BE2C (cell line): ENCODE data around the gene POTEG.
"Not testable (repeated sequence)": the region's sequence is repeated elsewhere in the genome, so short reads cannot be mapped to it uniquely, and the experiment has no call there.

Experiments used
- DNase-seq: peaks from one replicate; pipeline ENCODE4 v3.0.0-alpha.2; 2020
- H3K27me3 ChIP-seq: fragments of 250-450 bp; sonication (Bioruptor Pico); 2 replicates; pipeline ENCODE4 v1.5.1; 2020; ENCODE audit warnings: mild to moderate bottlenecking
- H3K36me3 ChIP-seq: fragments of 250-450 bp; sonication (Bioruptor Pico); 2 replicates; pipeline ENCODE4 v1.5.1; 2020; ENCODE audit warnings: mild to moderate bottlenecking
- H3K4me1 ChIP-seq: fragments of 250-450 bp; sonication (Bioruptor Pico); 2 replicates; pipeline ENCODE4 v1.5.1; 2020
- H3K4me3 ChIP-seq: 2 replicates; pipeline ENCODE4 v1.5.1; 2011; ENCODE audit warnings: low read depth, low read length
- H3K9me3 ChIP-seq: fragments of 250-450 bp; sonication (Bioruptor Pico); 2 replicates; pipeline ENCODE4 v1.5.1; 2020
- CTCF ChIP-seq: IDR thresholded peaks from 2 replicates; pipeline ENCODE4 v1.5.1; 2012; ENCODE audit warnings: mild to moderate bottlenecking, low read depth, low read length

Gene POTEG

DNA sequence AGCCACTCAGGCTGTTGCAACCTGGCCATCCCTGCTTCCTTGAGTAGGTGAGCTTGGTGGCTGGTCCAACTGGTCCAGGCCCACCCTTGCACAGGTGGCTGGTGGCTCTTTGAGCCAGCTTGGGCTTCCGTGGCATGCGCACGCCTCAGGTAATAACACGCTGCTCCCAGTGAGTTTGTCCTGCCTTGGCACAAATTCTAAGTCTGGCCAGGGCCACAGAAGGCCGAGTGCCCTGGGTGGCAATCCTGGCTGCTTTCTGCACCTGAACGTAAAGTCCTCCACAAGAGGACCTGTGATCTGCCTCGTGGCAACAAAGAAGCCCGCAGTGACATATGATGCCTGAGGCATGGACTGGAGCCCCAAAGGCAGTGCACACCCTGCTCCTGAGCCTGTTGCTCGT, 47.1 kb downstream of the POTEG start:
- H3K9me3 ChIP-seq, H3K4me1 ChIP-seq, H3K27me3 ChIP-seq: not testable (repeated sequence)

GRCh38 chr14:19386309-19386708, 47.8 kb downstream of the POTEG start:
- not testable (repeated sequence) for H3K4me3 ChIP-seq, H3K4me1 ChIP-seq, H3K27me3 ChIP-seq, DNase-seq, H3K36me3 ChIP-seq, H3K9me3 ChIP-seq

More for the DNA sequence above, 47.1 kb downstream of the POTEG start:
- not testable (repeated sequence) for H3K4me3 ChIP-seq, DNase-seq, H3K36me3 ChIP-seq

DNA sequence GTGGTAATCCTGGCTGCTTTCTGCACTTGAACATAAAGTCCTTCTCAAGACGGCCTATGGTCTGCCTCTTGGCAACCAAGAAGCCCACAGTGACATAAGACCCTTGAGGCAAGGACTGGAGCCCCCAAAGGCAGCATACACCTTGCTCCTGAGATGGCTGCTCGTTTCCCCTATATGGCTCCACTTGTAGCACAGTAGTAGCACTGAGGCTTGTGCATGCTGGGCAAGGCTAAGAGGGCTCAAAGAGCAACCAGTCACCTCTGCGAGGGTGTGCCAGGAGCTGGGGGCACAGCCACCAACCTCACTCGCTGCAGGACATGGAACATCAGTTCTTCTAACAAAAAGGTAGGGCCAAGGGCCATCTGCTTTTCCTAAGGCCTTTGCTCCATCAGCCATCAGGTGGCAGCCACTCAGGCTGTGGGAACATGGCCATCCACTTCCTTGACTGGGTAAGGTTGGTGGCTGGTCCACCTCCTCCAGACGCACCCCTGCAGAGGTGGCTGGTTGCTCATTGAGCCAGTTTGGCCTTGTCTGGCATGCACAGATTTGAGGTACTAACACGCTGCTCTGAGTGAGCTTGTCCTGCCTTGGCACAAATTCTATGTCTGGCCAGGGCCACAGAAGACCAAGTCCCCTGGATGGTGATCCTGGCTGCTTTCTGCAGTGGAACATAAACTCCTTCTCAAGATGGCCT, 49.9 kb downstream of the POTEG start:
- DNase-seq, H3K9me3 ChIP-seq: not testable (repeated sequence)

DNA sequence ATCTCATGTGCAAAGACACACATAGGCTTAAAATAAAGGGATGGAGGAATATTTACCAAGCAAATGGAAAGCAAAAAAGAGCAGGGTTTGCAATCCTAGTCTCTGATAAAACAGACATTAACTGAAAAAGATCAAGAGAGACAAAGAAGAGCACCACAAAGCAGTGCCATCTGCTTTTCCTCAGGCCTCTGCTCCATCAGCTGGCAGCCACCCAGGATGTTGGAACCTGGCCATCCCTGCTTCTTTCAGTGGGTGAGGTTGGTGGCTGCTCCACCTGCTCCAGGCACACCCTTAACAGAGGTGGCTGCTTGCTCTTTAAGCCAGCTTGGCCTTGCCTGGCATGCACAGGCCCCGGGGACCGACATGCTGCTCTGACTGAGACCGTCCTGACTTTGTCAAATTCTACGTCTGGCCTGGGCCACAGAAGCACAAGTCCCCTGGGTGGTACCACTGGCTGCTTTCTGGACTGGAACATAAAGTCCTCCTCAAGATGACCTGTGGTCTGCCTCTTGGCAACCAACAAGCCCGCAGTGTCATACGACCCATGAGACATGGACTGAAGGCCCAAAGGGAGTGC, 51.0 kb downstream of the POTEG start:
- H3K36me3 ChIP-seq, H3K27me3 ChIP-seq, H3K4me3 ChIP-seq, H3K9me3 ChIP-seq, H3K4me1 ChIP-seq: not testable (repeated sequence)
- DNase-seq: peak; percentile 36

More for the DNA sequence above, 49.9 kb downstream of the POTEG start:
- not testable (repeated sequence) for H3K4me1 ChIP-seq, H3K27me3 ChIP-seq, H3K4me3 ChIP-seq, H3K36me3 ChIP-seq

GRCh38 chr14:19380137-19380536, 54.0 kb downstream of the POTEG start:
- not testable (repeated sequence) for H3K27me3 ChIP-seq, DNase-seq, H3K4me1 ChIP-seq, H3K9me3 ChIP-seq, H3K36me3 ChIP-seq, H3K4me3 ChIP-seq

- not testable (repeated sequence) for DNase-seq, H3K9me3 ChIP-seq, H3K4me3 ChIP-seq, H3K27me3 ChIP-seq, H3K36me3 ChIP-seq, H3K4me1 ChIP-seq
Observed at GRCh38 chr14:19374451-19374903, 59.7 kb downstream of the POTEG start.

- H3K36me3 ChIP-seq, H3K4me1 ChIP-seq, H3K27me3 ChIP-seq, H3K9me3 ChIP-seq, H3K4me3 ChIP-seq: not testable (repeated sequence)
- peak; percentile 53 for DNase-seq
- TF ChIP-seq CTCF: peak; percentile 22; the same call in 1 of the 2 replicates
Observed at GRCh38 chr14:19372813-19373500, 61.2 kb downstream of the POTEG start.

DNA sequence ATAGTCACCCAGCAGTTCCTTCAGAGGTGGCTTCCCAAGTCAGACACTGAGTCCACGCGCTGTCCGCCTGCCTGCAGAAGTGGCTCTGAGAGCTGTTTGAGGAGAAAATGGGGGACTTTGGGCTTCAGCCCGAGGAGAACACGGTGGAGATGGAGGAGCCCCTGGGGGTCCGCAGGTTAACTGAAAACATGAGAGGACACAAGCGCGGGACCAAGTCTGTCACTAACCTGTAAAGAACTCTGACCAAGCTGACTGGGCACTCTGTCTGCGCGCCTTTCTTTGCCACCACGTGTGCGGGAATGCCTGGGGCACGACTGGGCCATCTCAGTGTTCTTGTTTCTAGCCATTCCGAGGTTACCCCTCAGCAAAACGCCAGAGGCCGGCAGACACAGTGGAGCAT, 62.4 kb downstream of the POTEG start:
- H3K27me3 ChIP-seq, DNase-seq, H3K4me1 ChIP-seq, H3K9me3 ChIP-seq, H3K36me3 ChIP-seq, H3K4me3 ChIP-seq: not testable (repeated sequence)

- not testable (repeated sequence) for H3K36me3 ChIP-seq, DNase-seq, H3K4me1 ChIP-seq, H3K9me3 ChIP-seq, H3K4me3 ChIP-seq, H3K27me3 ChIP-seq
Observed at GRCh38 chr14:19362803-19363202, 71.3 kb downstream of the POTEG start.

DNA sequence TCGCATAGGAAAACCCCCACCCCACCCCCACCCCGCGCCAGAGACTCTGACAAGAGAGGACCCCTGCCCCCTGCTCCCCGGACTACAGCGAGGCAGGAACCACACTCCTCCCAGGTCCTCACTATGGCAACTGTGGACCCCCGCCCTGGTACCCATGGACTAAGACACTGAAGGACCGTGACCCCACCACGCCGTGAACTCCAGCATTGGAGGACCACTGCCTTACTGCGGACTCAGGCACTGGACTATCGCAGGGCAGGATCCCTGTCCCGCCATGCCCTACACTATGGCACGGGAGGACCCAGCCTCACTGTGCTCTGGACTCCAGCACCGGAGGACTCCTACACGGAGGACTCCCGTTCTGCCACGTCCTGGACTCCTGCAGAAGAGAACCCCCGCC, 71.8 kb downstream of the POTEG start:
- not testable (repeated sequence) for H3K27me3 ChIP-seq, DNase-seq, H3K4me1 ChIP-seq

GRCh38 chr14:19361636-19362253, 72.4 kb downstream of the POTEG start:
- not testable (repeated sequence) for H3K4me1 ChIP-seq, H3K36me3 ChIP-seq, H3K4me3 ChIP-seq, DNase-seq, H3K27me3 ChIP-seq, H3K9me3 ChIP-seq

More for the DNA sequence above, 71.8 kb downstream of the POTEG start:
- H3K4me3 ChIP-seq, H3K9me3 ChIP-seq, H3K36me3 ChIP-seq: not testable (repeated sequence)

DNA sequence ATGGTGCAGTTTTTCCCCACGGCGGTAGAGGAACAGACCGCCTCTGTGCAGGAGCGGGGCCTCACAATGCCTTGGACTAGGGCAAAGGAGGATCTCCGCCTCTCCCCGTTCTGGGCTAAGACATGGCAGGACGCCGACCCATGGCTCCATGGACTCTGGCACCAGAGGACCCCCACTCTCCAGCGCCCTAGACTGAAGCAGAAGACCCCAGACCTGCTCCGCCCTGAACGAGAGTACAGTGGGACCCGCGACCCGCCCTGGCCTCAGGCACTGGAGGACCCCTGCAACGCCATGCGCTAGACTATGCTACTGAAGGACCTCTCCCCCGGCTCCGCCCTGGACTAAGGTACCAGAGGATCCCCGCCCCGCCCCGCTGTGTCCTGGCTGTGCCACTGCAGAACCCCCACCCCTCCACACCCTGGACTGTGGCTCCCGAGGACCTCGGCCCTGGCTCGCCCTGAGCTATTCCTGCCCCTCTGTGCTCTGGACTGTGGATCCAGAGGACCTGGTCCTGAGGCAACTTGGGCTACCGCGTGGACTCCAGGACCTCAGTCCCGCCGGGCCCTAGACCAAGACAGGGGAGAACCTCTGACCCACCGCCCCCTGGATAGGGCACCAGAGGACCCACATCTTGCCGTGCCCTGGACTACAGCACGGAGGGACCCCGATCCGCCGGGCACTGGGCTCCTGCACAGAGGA, 73.1 kb downstream of the POTEG start:
- H3K9me3 ChIP-seq, H3K4me1 ChIP-seq, H3K4me3 ChIP-seq, H3K27me3 ChIP-seq, H3K36me3 ChIP-seq, DNase-seq: not testable (repeated sequence)
